Panc1 (cell line): ENCODE measurements around the gene DAB2IP. TPM values are rescaled to one million over a fixed set of nuclear protein-coding genes. Genes with fewer than 3 reads are reported as not detected.

Experiments used
- ATAC-seq: fragments of 200-7000 bp; cut with Tn5 transposase; 2 replicates; pipeline ENCODE4 v1.9.1; 2020; ENCODE audit warnings: mild to moderate bottlenecking, moderate library complexity
- BruUV-seq: library from RNA; stranded (reverse); fragments of 400-500 nt; replicated peaks from 2 replicates; lab custom pipeline; 2021; lab: Mats Ljungman, UMichigan
- CTCF ChIA-PET: fragments of 300-600 bp; sonication (Branson Sonifier 250); formaldehyde crosslinking; loops from one replicate; lab custom pipeline; 2022; ENCODE audit warnings: antibody characterized with exemption; lab: Charles Lee
- POLR2A ChIA-PET: fragments of 300-600 bp; sonication (Branson Sonifier 250); formaldehyde crosslinking; loops from one replicate; lab custom pipeline; 2022; ENCODE audit warnings: antibody characterized with exemption; lab: Charles Lee
- DNase-seq: peaks from one replicate; pipeline ENCODE4 v3.0.0-alpha.2; 2010; ENCODE audit warnings: low read depth, low spot score
- H3K27ac ChIP-seq: 2 replicates; pipeline ENCODE4 v1.5.1; 2011; ENCODE audit warnings: mild to moderate bottlenecking, low read length, inconsistent platforms
- H3K27me3 ChIP-seq: fragments of 200-500 bp; sonication (Bioruptor generic); 2 replicates; pipeline ENCODE4 v1.6.0; 2014; ENCODE audit warnings: low read length, inconsistent platforms; ENCODE audit not compliant: control insufficient read depth, insufficient read depth
- H3K36me3 ChIP-seq: fragments of 200-500 bp; sonication (Bioruptor generic); 2 replicates; pipeline ENCODE4 v1.5.1; 2014; ENCODE audit warnings: inconsistent platforms, mild to moderate bottlenecking, low read length, moderate library complexity; ENCODE audit not compliant: control insufficient read depth, insufficient read depth
- H3K4me1 ChIP-seq: 2 replicates; pipeline ENCODE4 v1.5.1; 2011; ENCODE audit warnings: inconsistent platforms, mild to moderate bottlenecking, low read length, moderate library complexity; ENCODE audit not compliant: control insufficient read depth, insufficient read depth
- H3K4me3 ChIP-seq, 2 experiments: 2 replicates each; pipeline ENCODE4 v1.5.1; 2011 to 2012; ENCODE audit warnings: low read depth in 2 of 2, low read length in 2 of 2, mild to moderate bottlenecking in 2 of 2, inconsistent platforms in 1 of 2, moderate library complexity in 1 of 2
- H3K9me3 ChIP-seq: fragments of 200-500 bp; sonication (Bioruptor generic); 2 replicates; pipeline ENCODE4 v1.5.1; 2014; ENCODE audit warnings: low read depth, mild to moderate bottlenecking, inconsistent platforms, low read length, moderate library complexity; ENCODE audit not compliant: control insufficient read depth, insufficient read depth
- POLR2AphosphoS5 ChIP-seq: IDR thresholded peaks from 2 replicates; pipeline ENCODE4 v1.6.1; 2012; ENCODE audit warnings: mild to moderate bottlenecking, low read depth, low read length, moderate library complexity
- SIN3A ChIP-seq: IDR thresholded peaks from 2 replicates; pipeline ENCODE4 v1.6.1; 2012; ENCODE audit warnings: low read depth, mild to moderate bottlenecking, low read length, moderate library complexity, borderline replicate concordance; ENCODE audit not compliant: insufficient read depth
- TCF7L2 ChIP-seq: IDR thresholded peaks from 2 replicates; pipeline ENCODE4 v1.6.1; 2011; ENCODE audit warnings: mild to moderate bottlenecking, low read depth, low read length, inconsistent platforms
- in situ Hi-C: cut with HindIII; loops from 2 replicates; pipeline ENCODE4 v1.10.0; 2016; ENCODE audit warnings: low sequenced_read_pairs, low pct_unique_long_range_greater_than_20kb
- intact Hi-C: fragments of 100-400 bp; cut with micrococcal nuclease; formaldehyde crosslinking; loops from one replicate; pipeline ENCODE4 v1.10.0; 2022; ENCODE audit not compliant: unreplicated experiment
- total RNA-seq: library from RNA; stranded (reverse); gene quantifications from one replicate; pipeline ENCODE4 v1.2.1, GENCODE V29; 2021; ENCODE audit not compliant: unreplicated experiment
- TF ChIP-seq, protein P1 (sequence below), 2 experiments: IDR thresholded peaks; 2 replicates each; pipeline ENCODE4 v1.6.1; 2011 to 2012; ENCODE audit warnings: low read depth in 2 of 2, control low read depth in 1 of 2, low read length in 1 of 2, mild to moderate bottlenecking in 1 of 2, moderate library complexity in 1 of 2; ENCODE audit not compliant: insufficient read depth in 1 of 2
- TF ChIP-seq, protein P2 (sequence below): fragments of 450-650 bp; IDR thresholded peaks from 2 replicates; pipeline ENCODE4 v1.5.1; 2017; ENCODE audit warnings: mild to moderate bottlenecking

Gene DAB2IP
- total RNA-seq, 1 experiment from 2014 or later = 18.4 TPM

DNA sequence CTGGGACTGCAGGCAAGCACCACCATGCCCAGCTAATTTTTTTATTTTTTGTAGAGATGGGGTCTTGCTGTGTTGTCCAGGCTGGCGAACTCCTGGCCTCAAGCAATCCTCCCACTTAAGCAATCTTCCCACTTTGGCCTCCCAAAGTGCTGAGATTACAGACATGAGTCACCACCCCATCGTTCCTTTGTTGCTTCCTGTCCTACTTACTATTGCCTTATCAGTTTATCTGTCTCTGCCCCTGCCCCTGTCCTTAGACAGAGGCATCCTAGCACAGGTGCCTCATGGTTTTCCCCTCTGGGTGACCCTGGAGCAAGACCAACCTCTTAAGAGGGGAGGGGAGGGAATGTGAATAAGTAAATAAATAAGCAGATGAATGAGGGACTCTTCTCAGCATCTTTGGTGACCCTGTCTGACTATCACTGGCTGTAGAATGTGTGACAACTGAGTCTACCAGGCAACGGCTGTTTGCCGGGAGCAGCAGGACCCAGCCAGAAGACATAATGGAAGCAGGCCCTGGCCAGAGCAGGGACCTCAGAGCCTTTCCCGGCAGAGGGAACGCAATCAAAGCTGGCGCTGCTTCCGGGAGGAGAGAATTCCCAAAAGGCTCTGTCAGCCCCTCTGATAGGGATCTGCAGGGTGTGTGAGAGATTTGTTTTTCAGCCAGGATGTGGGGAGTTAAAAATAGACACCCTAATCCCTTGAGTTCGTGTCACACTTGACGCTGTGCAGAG, 43.8 kb upstream of the DAB2IP start:
- POLR2A ChIA-PET = no interaction called here
- TF ChIP-seq, protein P1, sequence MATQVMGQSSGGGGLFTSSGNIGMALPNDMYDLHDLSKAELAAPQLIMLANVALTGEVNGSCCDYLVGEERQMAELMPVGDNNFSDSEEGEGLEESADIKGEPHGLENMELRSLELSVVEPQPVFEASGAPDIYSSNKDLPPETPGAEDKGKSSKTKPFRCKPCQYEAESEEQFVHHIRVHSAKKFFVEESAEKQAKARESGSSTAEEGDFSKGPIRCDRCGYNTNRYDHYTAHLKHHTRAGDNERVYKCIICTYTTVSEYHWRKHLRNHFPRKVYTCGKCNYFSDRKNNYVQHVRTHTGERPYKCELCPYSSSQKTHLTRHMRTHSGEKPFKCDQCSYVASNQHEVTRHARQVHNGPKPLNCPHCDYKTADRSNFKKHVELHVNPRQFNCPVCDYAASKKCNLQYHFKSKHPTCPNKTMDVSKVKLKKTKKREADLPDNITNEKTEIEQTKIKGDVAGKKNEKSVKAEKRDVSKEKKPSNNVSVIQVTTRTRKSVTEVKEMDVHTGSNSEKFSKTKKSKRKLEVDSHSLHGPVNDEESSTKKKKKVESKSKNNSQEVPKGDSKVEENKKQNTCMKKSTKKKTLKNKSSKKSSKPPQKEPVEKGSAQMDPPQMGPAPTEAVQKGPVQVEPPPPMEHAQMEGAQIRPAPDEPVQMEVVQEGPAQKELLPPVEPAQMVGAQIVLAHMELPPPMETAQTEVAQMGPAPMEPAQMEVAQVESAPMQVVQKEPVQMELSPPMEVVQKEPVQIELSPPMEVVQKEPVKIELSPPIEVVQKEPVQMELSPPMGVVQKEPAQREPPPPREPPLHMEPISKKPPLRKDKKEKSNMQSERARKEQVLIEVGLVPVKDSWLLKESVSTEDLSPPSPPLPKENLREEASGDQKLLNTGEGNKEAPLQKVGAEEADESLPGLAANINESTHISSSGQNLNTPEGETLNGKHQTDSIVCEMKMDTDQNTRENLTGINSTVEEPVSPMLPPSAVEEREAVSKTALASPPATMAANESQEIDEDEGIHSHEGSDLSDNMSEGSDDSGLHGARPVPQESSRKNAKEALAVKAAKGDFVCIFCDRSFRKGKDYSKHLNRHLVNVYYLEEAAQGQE (IDR thresholded peaks at IDR 0.05; ENCODE audit: insufficient read depth in 1 of 2, low read depth in 2 of 2, low read length in 1 of 2) = no peak
- TF ChIP-seq, protein P2, sequence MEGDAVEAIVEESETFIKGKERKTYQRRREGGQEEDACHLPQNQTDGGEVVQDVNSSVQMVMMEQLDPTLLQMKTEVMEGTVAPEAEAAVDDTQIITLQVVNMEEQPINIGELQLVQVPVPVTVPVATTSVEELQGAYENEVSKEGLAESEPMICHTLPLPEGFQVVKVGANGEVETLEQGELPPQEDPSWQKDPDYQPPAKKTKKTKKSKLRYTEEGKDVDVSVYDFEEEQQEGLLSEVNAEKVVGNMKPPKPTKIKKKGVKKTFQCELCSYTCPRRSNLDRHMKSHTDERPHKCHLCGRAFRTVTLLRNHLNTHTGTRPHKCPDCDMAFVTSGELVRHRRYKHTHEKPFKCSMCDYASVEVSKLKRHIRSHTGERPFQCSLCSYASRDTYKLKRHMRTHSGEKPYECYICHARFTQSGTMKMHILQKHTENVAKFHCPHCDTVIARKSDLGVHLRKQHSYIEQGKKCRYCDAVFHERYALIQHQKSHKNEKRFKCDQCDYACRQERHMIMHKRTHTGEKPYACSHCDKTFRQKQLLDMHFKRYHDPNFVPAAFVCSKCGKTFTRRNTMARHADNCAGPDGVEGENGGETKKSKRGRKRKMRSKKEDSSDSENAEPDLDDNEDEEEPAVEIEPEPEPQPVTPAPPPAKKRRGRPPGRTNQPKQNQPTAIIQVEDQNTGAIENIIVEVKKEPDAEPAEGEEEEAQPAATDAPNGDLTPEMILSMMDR = no peak
- TF ChIP-seq POLR2AphosphoS5 = no peak
- no peak for TF ChIP-seq TCF7L2
- no peak for TF ChIP-seq SIN3A
- intact Hi-C loops (no loop called here), in situ Hi-C loops (no loop called here)
- Histone ChIP-seq H3K27me3 (no peaks in the 10 kb centered on the region), H3K27ac (no peak overlapping the region), H3K4me3 (no peak overlapping the region), H3K9me3 (no peaks in the 10 kb centered on the region), H3K4me1 (peaks cover 1% of the 10 kb centered on the region; the same call in 1 of the 2 replicates), H3K36me3 (no peaks in the 10 kb centered on the region)
- DNase-seq (no peak), ATAC-seq (no peak; the same call in 1 of the 2 replicates)
- BruUV-seq = no TSS peak
- CTCF ChIA-PET = no interaction called here

- intact Hi-C loops (no loop called here), in situ Hi-C loops (no loop called here)
- POLR2A ChIA-PET = no interaction called here
- DNase-seq = no peak
- BruUV-seq = no TSS peak
- TF ChIP-seq, protein P2 = no peak
- TF ChIP-seq SIN3A (no peak), TCF7L2 (no peak), POLR2AphosphoS5 (no peak)
- ATAC-seq = no peak
- no peak overlapping the region for H3K27ac ChIP-seq
- CTCF ChIA-PET = no interaction called here
- no peak overlapping the region for H3K4me3 ChIP-seq
- no peaks in the 10 kb centered on the region for H3K27me3 ChIP-seq
- peaks cover 6% of the 10 kb centered on the region; the same call in 1 of the 2 replicates for H3K4me1 ChIP-seq
- H3K36me3 ChIP-seq = no peaks in the 10 kb centered on the region
- H3K9me3 ChIP-seq = no peaks in the 10 kb centered on the region
Observed at GRCh38 chr9:121608168-121608853, 43.1 kb upstream of the DAB2IP start.
